Parathyroid adenoma (tissue), 2 donors: Measurements from ENCODE around the gene TRIM24.

ENCODE experiments used
- H2AFZ ChIP-seq: fragments of 300-600 bp; sonication (generic); one replicate; pipeline ENCODE4 v1.7.0; 2017; ENCODE audit warnings: antibody characterized with exemption, mild to moderate bottlenecking
- H3K27ac ChIP-seq: fragments of 300-600 bp; sonication (generic); one replicate; pipeline ENCODE4 v1.7.0; 2017
- H3K27me3 ChIP-seq: fragments of 300-600 bp; sonication (generic); one replicate; pipeline ENCODE4 v1.7.0; 2017; ENCODE audit warnings: low read length; ENCODE audit not compliant: control insufficient read depth, insufficient read depth
- H3K36me3 ChIP-seq: fragments of 300-600 bp; sonication (generic); one replicate; pipeline ENCODE4 v1.7.0; 2017; ENCODE audit warnings: low read length; ENCODE audit not compliant: control insufficient read depth, insufficient read depth
- H3K4me1 ChIP-seq: fragments of 300-600 bp; sonication (generic); one replicate; pipeline ENCODE4 v1.7.0; 2017; ENCODE audit warnings: control low read depth
- H3K4me2 ChIP-seq: fragments of 300-600 bp; sonication (generic); one replicate; pipeline ENCODE4 v1.7.0; 2017; ENCODE audit warnings: low read length
- H3K4me3 ChIP-seq: fragments of 300-600 bp; sonication (generic); one replicate; pipeline ENCODE4 v1.7.0; 2017; ENCODE audit warnings: low read depth, low read length
- H3K79me2 ChIP-seq: fragments of 300-600 bp; sonication (generic); one replicate; pipeline ENCODE4 v1.7.0; 2017; ENCODE audit warnings: control low read depth
- H3K9ac ChIP-seq: fragments of 300-600 bp; sonication (generic); one replicate; pipeline ENCODE4 v1.7.0; 2017; ENCODE audit warnings: mild to moderate bottlenecking
- H3K9me3 ChIP-seq: fragments of 300-600 bp; sonication (generic); one replicate; pipeline ENCODE4 v1.7.0; 2017; ENCODE audit warnings: low read length; ENCODE audit not compliant: control insufficient read depth
- TF ChIP-seq, protein P1 (sequence below): fragments of 300-600 bp; sonication (generic); IDR thresholded peaks from one replicate; pipeline ENCODE4 v1.7.0; 2017; ENCODE audit warnings: antibody characterized with exemption, mild to moderate bottlenecking
- donor health status: primary hyperparathyroidism.

Gene TRIM24

DNA sequence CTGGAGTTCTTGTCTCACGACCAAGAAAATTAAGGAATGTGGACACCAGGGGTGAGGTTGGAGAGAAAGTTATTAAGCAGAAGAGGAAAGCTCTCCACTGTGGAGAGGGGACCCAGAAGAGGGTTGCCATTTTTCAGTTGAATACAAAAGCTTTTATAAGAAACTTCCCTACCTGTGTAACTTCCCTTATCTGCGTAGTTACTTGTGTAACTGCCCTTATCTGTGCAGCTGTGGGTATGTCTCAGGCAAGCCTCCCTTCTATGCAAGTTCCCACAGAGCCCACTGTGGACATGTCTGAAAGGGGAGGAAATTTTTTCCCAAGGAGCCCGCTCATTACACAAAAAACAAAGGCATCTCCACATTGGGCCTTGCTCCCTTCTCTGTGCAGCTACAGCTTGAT, 146.2 kb downstream of the TRIM24 start:
- Histone ChIP-seq H3K27ac (no peak overlapping the region), H2AFZ (no peak overlapping the region), H3K4me1 (no peaks in the 10 kb centered on the region), H3K4me2 (no peak overlapping the region), H3K79me2 (no peaks in the 10 kb centered on the region), H3K9ac (no peak overlapping the region), H3K27me3 (no peaks in the 10 kb centered on the region), H3K4me3 (no peak overlapping the region), H3K9me3 (no peaks in the 10 kb centered on the region), H3K36me3 (no peaks in the 10 kb centered on the region)
- TF ChIP-seq, protein P1, sequence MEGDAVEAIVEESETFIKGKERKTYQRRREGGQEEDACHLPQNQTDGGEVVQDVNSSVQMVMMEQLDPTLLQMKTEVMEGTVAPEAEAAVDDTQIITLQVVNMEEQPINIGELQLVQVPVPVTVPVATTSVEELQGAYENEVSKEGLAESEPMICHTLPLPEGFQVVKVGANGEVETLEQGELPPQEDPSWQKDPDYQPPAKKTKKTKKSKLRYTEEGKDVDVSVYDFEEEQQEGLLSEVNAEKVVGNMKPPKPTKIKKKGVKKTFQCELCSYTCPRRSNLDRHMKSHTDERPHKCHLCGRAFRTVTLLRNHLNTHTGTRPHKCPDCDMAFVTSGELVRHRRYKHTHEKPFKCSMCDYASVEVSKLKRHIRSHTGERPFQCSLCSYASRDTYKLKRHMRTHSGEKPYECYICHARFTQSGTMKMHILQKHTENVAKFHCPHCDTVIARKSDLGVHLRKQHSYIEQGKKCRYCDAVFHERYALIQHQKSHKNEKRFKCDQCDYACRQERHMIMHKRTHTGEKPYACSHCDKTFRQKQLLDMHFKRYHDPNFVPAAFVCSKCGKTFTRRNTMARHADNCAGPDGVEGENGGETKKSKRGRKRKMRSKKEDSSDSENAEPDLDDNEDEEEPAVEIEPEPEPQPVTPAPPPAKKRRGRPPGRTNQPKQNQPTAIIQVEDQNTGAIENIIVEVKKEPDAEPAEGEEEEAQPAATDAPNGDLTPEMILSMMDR: no peak

DNA sequence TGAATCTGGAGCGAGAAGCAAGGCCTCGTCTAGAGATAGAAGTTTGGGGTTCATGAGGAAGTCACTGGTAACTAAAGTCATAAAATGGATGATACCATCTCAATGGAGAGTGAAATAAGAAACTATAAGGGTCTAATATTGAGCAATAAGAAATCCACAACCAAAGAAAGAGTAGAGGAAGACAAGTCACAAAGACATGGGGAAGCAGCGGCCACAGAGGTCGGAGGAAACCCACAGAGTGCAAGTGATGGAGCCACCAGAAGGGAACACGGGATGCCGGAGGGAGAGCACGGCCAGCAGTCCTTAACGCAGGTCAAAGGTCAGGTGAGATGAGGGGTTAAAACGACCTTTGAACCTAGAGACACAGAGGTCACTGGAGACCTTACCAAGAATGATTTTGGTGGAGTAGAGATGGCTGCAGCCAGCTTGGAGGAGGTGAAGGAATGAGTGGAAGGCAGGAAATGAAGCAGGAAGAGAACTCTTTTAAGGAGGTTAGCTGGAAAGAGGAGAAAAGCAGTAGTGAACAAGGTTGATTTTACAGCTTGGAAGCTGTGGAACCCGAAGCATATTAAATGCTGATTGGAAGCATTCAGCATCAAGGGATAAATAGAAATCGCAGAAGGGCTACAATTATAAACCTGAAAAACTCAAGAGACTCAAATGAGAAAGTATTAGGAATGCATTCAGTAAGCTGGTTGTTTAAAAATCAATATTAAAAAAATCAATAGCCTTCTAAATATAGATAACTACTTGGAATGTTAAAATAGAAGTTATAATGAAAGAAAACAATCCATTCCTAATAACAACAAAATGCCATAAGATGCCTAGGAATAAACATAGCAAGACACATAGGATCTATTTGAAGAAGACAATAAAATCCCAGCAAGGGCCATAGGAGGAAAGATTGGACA, 147.4 kb downstream of the TRIM24 start:
- Histone ChIP-seq H3K27ac (no peak overlapping the region), H3K27me3 (no peaks in the 10 kb centered on the region), H3K4me3 (no peak overlapping the region), H3K36me3 (no peaks in the 10 kb centered on the region), H3K4me2 (no peak overlapping the region), H3K79me2 (no peaks in the 10 kb centered on the region), H3K9ac (no peak overlapping the region), H2AFZ (no peak overlapping the region), H3K4me1 (no peaks in the 10 kb centered on the region), H3K9me3 (no peaks in the 10 kb centered on the region)
- TF ChIP-seq, protein P1: no peak

DNA sequence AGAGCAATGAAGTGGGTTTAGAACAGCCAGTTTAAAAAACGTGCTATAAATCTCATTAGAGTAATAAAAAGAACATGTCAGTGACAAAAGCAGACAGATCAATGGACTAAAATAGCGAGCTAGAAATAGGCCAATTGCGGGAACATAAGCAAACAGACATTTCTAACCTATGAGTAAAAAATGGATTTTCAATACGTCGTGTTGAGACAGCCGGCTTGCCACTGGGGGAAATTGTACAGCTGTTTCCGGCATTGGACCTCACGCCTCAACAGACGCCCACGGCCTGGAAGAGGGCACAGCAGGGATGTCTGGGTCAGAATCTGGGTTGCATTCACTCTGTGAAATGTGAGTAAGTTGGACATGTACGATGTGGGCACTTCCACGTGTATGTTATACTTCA, 148.2 kb downstream of the TRIM24 start:
- Histone ChIP-seq H3K4me2 (no peak overlapping the region), H3K36me3 (no peaks in the 10 kb centered on the region), H2AFZ (no peak overlapping the region), H3K27me3 (no peaks in the 10 kb centered on the region), H3K79me2 (no peaks in the 10 kb centered on the region), H3K27ac (no peak overlapping the region), H3K4me1 (no peaks in the 10 kb centered on the region), H3K9me3 (no peaks in the 10 kb centered on the region), H3K9ac (no peak overlapping the region), H3K4me3 (no peak overlapping the region)
- TF ChIP-seq, protein P1: no peak

DNA sequence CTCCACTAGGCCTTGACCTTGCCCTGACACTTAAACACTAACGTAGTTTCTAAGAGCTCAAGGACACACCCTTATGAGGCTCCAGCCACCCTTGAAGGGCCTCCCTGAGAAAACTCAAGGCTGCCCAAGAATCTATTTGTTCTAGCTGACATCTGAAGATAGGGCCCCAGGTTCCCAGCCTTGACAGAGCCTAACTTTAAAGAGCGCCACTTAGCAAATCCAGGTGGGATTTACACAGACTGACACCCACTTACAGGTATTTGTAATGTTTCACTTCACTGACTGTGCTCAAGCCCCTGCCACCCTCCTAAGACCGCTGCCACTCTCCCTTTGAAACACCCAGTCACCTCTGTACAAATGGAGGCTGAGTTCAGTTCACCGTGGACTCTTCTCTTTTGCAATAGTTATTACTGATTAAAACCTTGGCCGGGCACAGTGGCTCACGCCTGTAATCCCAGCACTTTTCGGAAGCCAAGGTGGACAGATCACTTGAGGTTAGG, 150.7 kb downstream of the TRIM24 start:
- TF ChIP-seq, protein P1: no peak
- H3K4me3 ChIP-seq: no peak overlapping the region
- no peaks in the 10 kb centered on the region for H3K27me3 ChIP-seq
- H3K9ac ChIP-seq: no peak overlapping the region
- no peaks in the 10 kb centered on the region for H3K4me1 ChIP-seq
- no peaks in the 10 kb centered on the region for H3K79me2 ChIP-seq
- H3K27ac ChIP-seq: no peak overlapping the region
- no peak overlapping the region for H3K4me2 ChIP-seq
- no peaks in the 10 kb centered on the region for H3K9me3 ChIP-seq
- H2AFZ ChIP-seq: peak overlapping the region; percentile 47
- no peaks in the 10 kb centered on the region for H3K36me3 ChIP-seq
